SK-N-SH (cell line): ENCODE data around the gene CAMK2D. TPM values are rescaled to one million over a fixed set of nuclear protein-coding genes. Genes with fewer than 3 reads are reported as not detected.

Experiments
- CTCF ChIA-PET: fragments of 300-600, 350-600 bp; formaldehyde crosslinking; extraction: SDS; loops from one replicate; lab custom pipeline; 2021; lab: Yijun Ruan, JAX
- POLR2A ChIA-PET: fragments of 350-600 bp; sonication (Branson Sonifier 250); formaldehyde crosslinking; extraction: SDS; loops from one replicate; lab custom pipeline; 2020; ENCODE audit warnings: antibody characterized with exemption, inconsistent platforms; lab: Yijun Ruan, JAX
- DNase-seq: peaks from one replicate; pipeline ENCODE4 v3.0.0; 2012
- H2AFZ ChIP-seq: fragments of 200-600 bp; sonication (generic); 2 replicates; pipeline ENCODE4 v1.8.1; 2016; ENCODE audit warnings: antibody characterized with exemption, mild to moderate bottlenecking, low read depth
- H3F3A ChIP-seq: fragments of 200-600 bp; sonication (generic); replicated peaks from 2 replicates; pipeline ENCODE3; 2016; ENCODE audit warnings: antibody characterized with exemption, mild to moderate bottlenecking; ENCODE audit not compliant: insufficient read depth
- H3K27ac ChIP-seq, 2 experiments: fragments of 200-500 bp in 1 of 2; fragments of 200-600 bp in 1 of 2; sonication (Bioruptor generic) in 1 of 2; sonication (generic), shearing (Covaris generic) in 1 of 2; 2 replicates each; pipeline versions ENCODE4 v1.5.1 to v1.6.1; 2014 to 2016; ENCODE audit warnings: low read depth in 2 of 2, inconsistent platforms in 1 of 2, low read length in 1 of 2, mild to moderate bottlenecking in 1 of 2, mixed read lengths in 1 of 2
- H3K27me3 ChIP-seq: fragments of 200-600 bp; sonication (generic), shearing (Covaris generic); 2 replicates; pipeline ENCODE4 v1.6.1; 2016; ENCODE audit warnings: mixed run types; ENCODE audit not compliant: insufficient read depth
- H3K36me3 ChIP-seq, 2 experiments: fragments of 200-500 bp in 1 of 2; fragments of 200-600 bp in 1 of 2; sonication (Bioruptor generic) in 1 of 2; sonication (generic) in 1 of 2; replicated peaks in 1 of 2; 2 replicates each; pipeline versions ENCODE3 to v1.5.1; 2014 to 2016; ENCODE audit warnings: low read length in 1 of 2, mild to moderate bottlenecking in 1 of 2; ENCODE audit not compliant: insufficient read depth in 2 of 2, control insufficient read depth in 1 of 2
- H3K4me1 ChIP-seq, 2 experiments: fragments of 200-500 bp in 1 of 2; fragments of 200-600 bp in 1 of 2; sonication (Bioruptor generic) in 1 of 2; sonication (generic), shearing (Covaris generic) in 1 of 2; 2 replicates each; pipeline versions ENCODE4 v1.5.1 to v1.6.1; 2014 to 2016; ENCODE audit warnings: low read depth in 1 of 2, low read length in 1 of 2, mixed run types in 1 of 2; ENCODE audit not compliant: insufficient read depth in 2 of 2, control insufficient read depth in 1 of 2
- H3K4me2 ChIP-seq: fragments of 200-600 bp; sonication (generic), shearing (Covaris generic); 2 replicates; pipeline ENCODE4 v1.6.1; 2017; ENCODE audit warnings: mixed run types
- H3K4me3 ChIP-seq, 2 experiments: fragments of 200-500 bp in 1 of 2; fragments of 200-600 bp in 1 of 2; sonication (Bioruptor generic) in 1 of 2; sonication (generic), shearing (Covaris generic) in 1 of 2; 2 replicates each; pipeline versions ENCODE4 v1.5.1 to v1.8.1; 2014 to 2016; ENCODE audit warnings: low read depth in 2 of 2, inconsistent platforms in 1 of 2, low read length in 1 of 2, mild to moderate bottlenecking in 1 of 2, mixed read lengths in 1 of 2, moderate library complexity in 1 of 2
- H3K79me2 ChIP-seq: fragments of 200-600 bp; sonication (generic); 2 replicates; pipeline ENCODE4 v1.8.1; 2017; ENCODE audit warnings: mild to moderate bottlenecking; ENCODE audit not compliant: insufficient read depth
- H3K9ac ChIP-seq: fragments of 200-600 bp; sonication (generic); 2 replicates; pipeline ENCODE4 v1.6.1; 2017; ENCODE audit warnings: mixed run types
- H3K9me2 ChIP-seq: fragments of 200-600 bp; sonication (generic); 2 replicates; pipeline ENCODE4 v1.6.1; 2017; ENCODE audit warnings: mixed run types
- H3K9me3 ChIP-seq: fragments of 200-600 bp; sonication (generic); 2 replicates; pipeline ENCODE4 v1.6.1; 2017; ENCODE audit warnings: mixed run types, mild to moderate bottlenecking, moderate library complexity
- H4K20me1 ChIP-seq: fragments of 200-600 bp; sonication (generic); 2 replicates; pipeline ENCODE4 v1.6.1; 2017; ENCODE audit warnings: mild to moderate bottlenecking, mixed run types; ENCODE audit not compliant: insufficient read depth
- CHD2 ChIP-seq: fragments of 150-350 bp; IDR thresholded peaks from 2 replicates; pipeline ENCODE4 v1.6.1; 2018; ENCODE audit warnings: low read length; ENCODE audit not compliant: partially characterized antibody
- EZH2phosphoT487 ChIP-seq: fragments of 200-600 bp; sonication (generic); IDR thresholded peaks from 2 replicates; pipeline ENCODE4 v1.6.1; 2017; ENCODE audit warnings: low read depth, mixed run types, mild to moderate bottlenecking, antibody characterized with exemption, moderate library complexity, borderline replicate concordance
- FOXJ3 ChIP-seq: sonication (generic); formaldehyde crosslinking; IDR thresholded peaks from 2 replicates; pipeline ENCODE4 v1.5.1; 2020; ENCODE audit warnings: mild to moderate bottlenecking, missing genetic modification reagents
- GABPA ChIP-seq: IDR thresholded peaks from 2 replicates; pipeline ENCODE4 v1.4.0; 2012; ENCODE audit warnings: low read depth, mild to moderate bottlenecking
- MXI1 ChIP-seq: IDR thresholded peaks from 2 replicates; pipeline ENCODE4 v1.6.1; 2012; ENCODE audit warnings: mild to moderate bottlenecking, low read depth, low read length, improper control_type of control experiment
- NRF1 ChIP-seq: IDR thresholded peaks from 2 replicates; pipeline ENCODE4 v1.6.1; 2012; ENCODE audit warnings: low read depth, mild to moderate bottlenecking, low read length
- POLR2AphosphoS5 ChIP-seq: IDR thresholded peaks from 2 replicates; pipeline ENCODE4 v1.6.1; 2012; ENCODE audit warnings: low read depth, low read length
- RAD21 ChIP-seq: IDR thresholded peaks from 2 replicates; pipeline ENCODE4 v1.6.1; 2012; ENCODE audit warnings: mild to moderate bottlenecking, low read length
- RCOR1 ChIP-seq: fragments of 150-350 bp; IDR thresholded peaks from 2 replicates; pipeline ENCODE4 v1.6.1; 2017; ENCODE audit warnings: antibody characterized with exemption, low read length
- SIN3A ChIP-seq: IDR thresholded peaks from 2 replicates; pipeline ENCODE4 v1.6.1; 2012; ENCODE audit warnings: low read depth, mild to moderate bottlenecking, low read length, moderate library complexity, borderline replicate concordance
- YY1 ChIP-seq: IDR thresholded peaks from 2 replicates; pipeline ENCODE4 v1.4.0; 2012; ENCODE audit warnings: low read depth, mild to moderate bottlenecking
- WGBS: methylation state at CpG from one replicate; pipeline ENCODE4 v1.1.6; 2017; ENCODE audit warnings: low lambda C conversion rate; 5-methylcytosine and 5-hydroxymethylcytosine counted together
- polyA plus RNA-seq, 3 experiments: library from polyadenylated mRNA; depleted of rRNA; stranded (reverse); fragments of >200 nt; gene quantifications; 2 replicates each; pipeline ENCODE4 v1.2.3, GENCODE V29; 2012
- TF ChIP-seq, protein P1 (sequence below): fragments of 200-600 bp; sonication (generic); IDR thresholded peaks from 2 replicates; pipeline ENCODE4 v1.6.1; 2017; ENCODE audit warnings: antibody characterized with exemption, mild to moderate bottlenecking, moderate library complexity
- TF ChIP-seq, protein P2 (sequence below): IDR thresholded peaks from 2 replicates; pipeline ENCODE4 v1.4.0; 2012; ENCODE audit warnings: low read depth, borderline replicate concordance
- TF ChIP-seq, protein P3 (sequence below): IDR thresholded peaks from 2 replicates; pipeline ENCODE4 v1.6.1; 2012; ENCODE audit warnings: mild to moderate bottlenecking, low read depth, low read length, moderate library complexity

The CAMK2D gene
- polyA plus RNA-seq, 1 of the 3 experiments (the other 2 are of a cell fraction) = 17.0 TPM

DNA sequence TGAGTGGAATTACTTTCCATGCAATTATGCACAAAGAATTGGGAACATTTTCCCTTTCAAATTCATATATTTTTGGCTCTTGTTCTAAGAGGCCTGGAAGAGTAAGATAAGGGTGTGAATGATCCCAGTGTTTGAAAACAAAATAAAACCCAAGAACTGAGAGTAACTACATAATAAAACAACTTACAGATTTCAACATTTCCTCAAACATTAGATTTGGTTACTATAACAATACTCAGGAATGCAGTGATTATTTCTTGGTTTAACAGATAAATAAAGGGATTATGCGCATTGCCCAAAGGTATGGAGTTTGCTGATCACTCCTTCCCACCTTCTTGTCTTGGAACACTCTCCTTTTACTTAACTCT is 292.5 kb downstream of the CAMK2D start:
- no peaks in the 10 kb centered on the region for H3K9me2 ChIP-seq
- H4K20me1 ChIP-seq = no peaks in the 10 kb centered on the region
- WGBS = 95% methylated on average over 1 of the region's 1 CpG
- H2AFZ ChIP-seq = no peak overlapping the region
- H3K79me2 ChIP-seq = no peaks in the 10 kb centered on the region
- peaks cover 2 to 41% of the 10 kb centered on the region in 2 experiments for H3K4me1 ChIP-seq
- peak overlapping the region; percentile 81 to 97; a peak in 3 of 4 replicates for H3K27ac ChIP-seq
- TF ChIP-seq YY1 = no peak
- TF ChIP-seq, protein P1, sequence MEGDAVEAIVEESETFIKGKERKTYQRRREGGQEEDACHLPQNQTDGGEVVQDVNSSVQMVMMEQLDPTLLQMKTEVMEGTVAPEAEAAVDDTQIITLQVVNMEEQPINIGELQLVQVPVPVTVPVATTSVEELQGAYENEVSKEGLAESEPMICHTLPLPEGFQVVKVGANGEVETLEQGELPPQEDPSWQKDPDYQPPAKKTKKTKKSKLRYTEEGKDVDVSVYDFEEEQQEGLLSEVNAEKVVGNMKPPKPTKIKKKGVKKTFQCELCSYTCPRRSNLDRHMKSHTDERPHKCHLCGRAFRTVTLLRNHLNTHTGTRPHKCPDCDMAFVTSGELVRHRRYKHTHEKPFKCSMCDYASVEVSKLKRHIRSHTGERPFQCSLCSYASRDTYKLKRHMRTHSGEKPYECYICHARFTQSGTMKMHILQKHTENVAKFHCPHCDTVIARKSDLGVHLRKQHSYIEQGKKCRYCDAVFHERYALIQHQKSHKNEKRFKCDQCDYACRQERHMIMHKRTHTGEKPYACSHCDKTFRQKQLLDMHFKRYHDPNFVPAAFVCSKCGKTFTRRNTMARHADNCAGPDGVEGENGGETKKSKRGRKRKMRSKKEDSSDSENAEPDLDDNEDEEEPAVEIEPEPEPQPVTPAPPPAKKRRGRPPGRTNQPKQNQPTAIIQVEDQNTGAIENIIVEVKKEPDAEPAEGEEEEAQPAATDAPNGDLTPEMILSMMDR = no peak
- TF ChIP-seq CHD2 = no peak
- no peak for TF ChIP-seq POLR2AphosphoS5
- no peak for TF ChIP-seq RAD21
- TF ChIP-seq RCOR1 = no peak
- no peak for TF ChIP-seq SIN3A
- TF ChIP-seq FOXJ3 (CRISPR knock-in tag) = no peak
- TF ChIP-seq, protein P2, sequence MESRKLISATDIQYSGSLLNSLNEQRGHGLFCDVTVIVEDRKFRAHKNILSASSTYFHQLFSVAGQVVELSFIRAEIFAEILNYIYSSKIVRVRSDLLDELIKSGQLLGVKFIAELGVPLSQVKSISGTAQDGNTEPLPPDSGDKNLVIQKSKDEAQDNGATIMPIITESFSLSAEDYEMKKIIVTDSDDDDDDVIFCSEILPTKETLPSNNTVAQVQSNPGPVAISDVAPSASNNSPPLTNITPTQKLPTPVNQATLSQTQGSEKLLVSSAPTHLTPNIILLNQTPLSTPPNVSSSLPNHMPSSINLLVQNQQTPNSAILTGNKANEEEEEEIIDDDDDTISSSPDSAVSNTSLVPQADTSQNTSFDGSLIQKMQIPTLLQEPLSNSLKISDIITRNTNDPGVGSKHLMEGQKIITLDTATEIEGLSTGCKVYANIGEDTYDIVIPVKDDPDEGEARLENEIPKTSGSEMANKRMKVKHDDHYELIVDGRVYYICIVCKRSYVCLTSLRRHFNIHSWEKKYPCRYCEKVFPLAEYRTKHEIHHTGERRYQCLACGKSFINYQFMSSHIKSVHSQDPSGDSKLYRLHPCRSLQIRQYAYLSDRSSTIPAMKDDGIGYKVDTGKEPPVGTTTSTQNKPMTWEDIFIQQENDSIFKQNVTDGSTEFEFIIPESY = no peak
- TF ChIP-seq NRF1 = no peak
- no peak for TF ChIP-seq GABPA
- TF ChIP-seq MXI1 = no peak
- TF ChIP-seq, protein P3, sequence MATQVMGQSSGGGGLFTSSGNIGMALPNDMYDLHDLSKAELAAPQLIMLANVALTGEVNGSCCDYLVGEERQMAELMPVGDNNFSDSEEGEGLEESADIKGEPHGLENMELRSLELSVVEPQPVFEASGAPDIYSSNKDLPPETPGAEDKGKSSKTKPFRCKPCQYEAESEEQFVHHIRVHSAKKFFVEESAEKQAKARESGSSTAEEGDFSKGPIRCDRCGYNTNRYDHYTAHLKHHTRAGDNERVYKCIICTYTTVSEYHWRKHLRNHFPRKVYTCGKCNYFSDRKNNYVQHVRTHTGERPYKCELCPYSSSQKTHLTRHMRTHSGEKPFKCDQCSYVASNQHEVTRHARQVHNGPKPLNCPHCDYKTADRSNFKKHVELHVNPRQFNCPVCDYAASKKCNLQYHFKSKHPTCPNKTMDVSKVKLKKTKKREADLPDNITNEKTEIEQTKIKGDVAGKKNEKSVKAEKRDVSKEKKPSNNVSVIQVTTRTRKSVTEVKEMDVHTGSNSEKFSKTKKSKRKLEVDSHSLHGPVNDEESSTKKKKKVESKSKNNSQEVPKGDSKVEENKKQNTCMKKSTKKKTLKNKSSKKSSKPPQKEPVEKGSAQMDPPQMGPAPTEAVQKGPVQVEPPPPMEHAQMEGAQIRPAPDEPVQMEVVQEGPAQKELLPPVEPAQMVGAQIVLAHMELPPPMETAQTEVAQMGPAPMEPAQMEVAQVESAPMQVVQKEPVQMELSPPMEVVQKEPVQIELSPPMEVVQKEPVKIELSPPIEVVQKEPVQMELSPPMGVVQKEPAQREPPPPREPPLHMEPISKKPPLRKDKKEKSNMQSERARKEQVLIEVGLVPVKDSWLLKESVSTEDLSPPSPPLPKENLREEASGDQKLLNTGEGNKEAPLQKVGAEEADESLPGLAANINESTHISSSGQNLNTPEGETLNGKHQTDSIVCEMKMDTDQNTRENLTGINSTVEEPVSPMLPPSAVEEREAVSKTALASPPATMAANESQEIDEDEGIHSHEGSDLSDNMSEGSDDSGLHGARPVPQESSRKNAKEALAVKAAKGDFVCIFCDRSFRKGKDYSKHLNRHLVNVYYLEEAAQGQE = no peak
- no peak for TF ChIP-seq EZH2phosphoT487
- DNase-seq = no peak
- H3K4me3 ChIP-seq = no peak overlapping the region
- H3K27me3 ChIP-seq = no peaks in the 10 kb centered on the region
- POLR2A ChIA-PET = no interaction called here
- H3K9ac ChIP-seq = peak overlapping the region; percentile 51; the same call in 1 of the 2 replicates
- CTCF ChIA-PET = no interaction called here
- peak overlapping the region; percentile 38 for H3K4me2 ChIP-seq
- H3K36me3 ChIP-seq = peaks cover 0 to 34% of the 10 kb centered on the region in 2 experiments
- H3F3A ChIP-seq = peaks cover 33% of the 10 kb centered on the region
- no peaks in the 10 kb centered on the region for H3K9me3 ChIP-seq
